Measurements from ENCODE around the gene CDC34. TPM values are rescaled to one million over a fixed set of nuclear protein-coding genes. Genes with fewer than 3 reads are reported as not detected.
A peak's percentile ranks its signal among the peaks of the same experiment; 100 is the strongest.

The CDC34 gene
- total RNA-seq, 8 experiments from 2014 or later, result 40.0 to 116 (median 71.6) TPM

- Histone ChIP-seq H3K27ac (no peak overlapping the region), H3K4me1 (replicated peaks in 1 of 2) (peaks cover 2 to 5% of the 10 kb centered on the region in 2 donors), H3K4me3 (no peak overlapping the region)
- ATAC-seq (replicated peaks in 6 of 8), result peak in 3 of 8 experiments; percentile 5 to 11 (median 11)
- in situ Hi-C loops (cut with MboI; ENCODE audit: low pct_unique_long_range_greater_than_20kb in 2 of 9, low sequenced_read_pairs in 9 of 9, unreplicated experiment in 9 of 9), result no loop called here
- 70 to 100% (median 88%) methylated on average over 2 to 10 of the region's 58 CpGs; no CpG with 5 or more reads in 7 of the 10 experiments for WGBS, 10 experiments
Observed at GRCh38 chr19:518598-519231, 12.8 kb upstream of the CDC34 start.

- in situ Hi-C loops (cut with MboI; ENCODE audit: low pct_unique_long_range_greater_than_20kb in 2 of 9, low sequenced_read_pairs in 9 of 9, unreplicated experiment in 9 of 9), result no loop called here
- no peak for ATAC-seq (replicated peaks in 6 of 8)
- WGBS, 10 experiments, result 100% methylated on average over 3 of the region's 45 CpGs; no CpG with 5 or more reads in 8 of the 10 experiments
- Histone ChIP-seq H3K27ac (no peak overlapping the region), H3K4me3 (no peak overlapping the region), H3K4me1 (replicated peaks in 1 of 2) (peaks cover 6 to 11% of the 10 kb centered on the region in 2 donors)
Observed at GRCh38 chr19:519449-519865, 12.1 kb upstream of the CDC34 start.

GRCh38 chr19:522726-523125, 8.8 kb upstream of the CDC34 start:
- 75 to 100% (median 87%) methylated on average over 2 to 6 of the region's 12 CpGs; no CpG with 5 or more reads in 4 of the 10 experiments for WGBS, 10 experiments
- Histone ChIP-seq H3K27ac (no peak overlapping the region), H3K4me1 (replicated peaks in 1 of 2) (peaks cover 6 to 16% of the 10 kb centered on the region in 2 donors), H3K4me3 (no peak overlapping the region)
- no peak for ATAC-seq (replicated peaks in 6 of 8)
- in situ Hi-C loops (cut with MboI; ENCODE audit: low pct_unique_long_range_greater_than_20kb in 2 of 9, low sequenced_read_pairs in 9 of 9, unreplicated experiment in 9 of 9), result no loop called here

GRCh38 chr19:524062-524674, 7.4 kb upstream of the CDC34 start:
- H3K4me3 ChIP-seq, result no peak overlapping the region
- H3K27ac ChIP-seq, result no peak overlapping the region
- 60% methylated on average over 3 of the region's 29 CpGs; no CpG with 5 or more reads in 9 of the 10 experiments for WGBS, 10 experiments
- ATAC-seq (replicated peaks in 6 of 8), result peak; percentile 4 to 72 (median 45)
- H3K4me1 ChIP-seq (replicated peaks in 1 of 2), result peaks cover 4 to 11% of the 10 kb centered on the region in 2 donors
- in situ Hi-C loops (cut with MboI; ENCODE audit: low pct_unique_long_range_greater_than_20kb in 2 of 9, low sequenced_read_pairs in 9 of 9, unreplicated experiment in 9 of 9), result no loop called here

DNA sequence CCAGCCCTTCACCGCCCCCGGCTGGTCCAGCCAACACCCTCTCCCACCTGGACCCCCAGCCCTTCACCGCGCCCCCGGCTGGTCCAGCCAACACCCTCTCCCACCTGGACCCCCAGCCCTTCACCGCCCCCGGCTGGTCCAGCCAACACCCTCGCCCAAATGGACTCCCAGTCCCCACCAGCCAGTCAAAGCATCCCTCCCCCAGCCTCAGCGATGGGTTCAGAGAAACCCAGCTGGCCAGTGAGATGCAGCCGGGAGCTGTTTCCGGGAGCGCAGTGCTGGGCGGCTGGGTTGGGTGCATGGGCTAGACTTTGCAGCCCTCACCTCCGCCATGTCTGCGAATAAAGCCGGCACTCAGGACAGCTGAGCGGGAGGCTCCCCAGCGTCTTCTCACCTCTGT, 6.5 kb upstream of the CDC34 start:
- Histone ChIP-seq H3K27ac (no peak overlapping the region), H3K4me1 (replicated peaks in 1 of 2) (peaks cover 4 to 11% of the 10 kb centered on the region in 2 donors), H3K4me3 (no peak overlapping the region)
- WGBS, 10 experiments, result no CpG with 5 or more reads among the region's 18 CpGs
- in situ Hi-C loops (cut with MboI; ENCODE audit: low pct_unique_long_range_greater_than_20kb in 2 of 9, low sequenced_read_pairs in 9 of 9, unreplicated experiment in 9 of 9), result no loop called here
- ATAC-seq (replicated peaks in 6 of 8), result no peak

- in situ Hi-C loops (cut with MboI; ENCODE audit: low pct_unique_long_range_greater_than_20kb in 2 of 9, low sequenced_read_pairs in 9 of 9, unreplicated experiment in 9 of 9), result no loop called here
- no peak overlapping the region for H3K27ac ChIP-seq
- 52% methylated on average over 5 of the region's 13 CpGs; no CpG with 5 or more reads in 9 of the 10 experiments for WGBS, 10 experiments
- no peak for ATAC-seq (replicated peaks in 6 of 8)
- peaks cover 7 to 16% of the 10 kb centered on the region in 2 donors for H3K4me1 ChIP-seq (replicated peaks in 1 of 2)
- no peak overlapping the region for H3K4me3 ChIP-seq
Observed at GRCh38 chr19:525857-526419, 5.6 kb upstream of the CDC34 start.

- in situ Hi-C loops (cut with MboI; ENCODE audit: low pct_unique_long_range_greater_than_20kb in 2 of 9, low sequenced_read_pairs in 9 of 9, unreplicated experiment in 9 of 9), result no loop called here
- H3K27ac ChIP-seq, result peak overlapping the region; percentile 91 to 92
- peak overlapping the region; percentile 71 to 83 (median 79) for H3K4me3 ChIP-seq
- WGBS, 10 experiments, result 33 to 100% (median 81%) methylated on average over 1 to 12 of the region's 38 CpGs; no CpG with 5 or more reads in 4 of the 10 experiments
- H3K4me1 ChIP-seq (replicated peaks in 1 of 2), result peaks cover 13 to 17% of the 10 kb centered on the region in 2 donors
- no peak for ATAC-seq (replicated peaks in 6 of 8)
Observed at GRCh38 chr19:530134-531008, 1.2 kb upstream of the CDC34 start.

DNA sequence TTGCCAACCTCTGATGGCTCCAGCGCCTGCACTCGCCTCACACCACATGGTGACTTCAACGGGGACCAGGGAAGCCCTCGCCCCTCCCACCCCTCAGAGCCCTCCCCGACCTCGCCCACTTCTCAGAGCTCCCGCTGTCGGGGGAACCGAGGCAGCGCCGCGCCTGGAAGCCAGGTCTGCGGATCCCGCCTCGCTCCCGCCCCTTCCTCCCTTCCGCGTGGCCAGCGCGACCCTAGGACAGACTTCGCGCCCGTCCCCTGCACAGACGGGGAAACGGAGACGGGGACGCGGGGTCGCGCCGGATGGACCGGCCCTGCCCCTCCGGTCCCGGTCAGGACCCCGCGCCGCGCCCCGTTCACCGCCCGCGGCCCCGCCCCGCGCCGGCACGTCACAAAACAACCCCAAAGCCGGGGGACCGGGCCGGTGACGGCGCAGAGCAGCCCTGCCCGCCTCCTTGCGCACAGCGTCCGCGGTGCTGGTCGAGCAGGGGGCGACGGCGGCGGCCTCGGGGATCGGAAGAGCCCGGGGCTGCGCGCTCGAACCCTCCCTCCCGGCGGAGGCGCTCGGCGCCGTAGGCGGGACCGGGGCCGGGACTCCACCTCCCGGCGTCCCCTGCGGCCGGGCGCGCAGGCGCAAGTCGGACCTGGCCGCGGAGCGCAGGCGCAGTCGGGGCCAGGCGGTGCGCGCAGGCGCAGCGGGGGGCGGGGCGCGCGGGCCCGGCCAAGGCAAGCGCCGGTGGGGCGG, 379 bp upstream of the CDC34 start:
- WGBS, 10 experiments, result 0% methylated on average over 4 of the region's 103 CpGs; no CpG with 5 or more reads in 9 of the 10 experiments
- H3K27ac ChIP-seq, result peak overlapping the region; percentile 91 to 92

GRCh38 chr19:532561-533363, 1.2 kb downstream of the CDC34 start:
- in situ Hi-C loops (cut with MboI; ENCODE audit: low pct_unique_long_range_greater_than_20kb in 2 of 9, low sequenced_read_pairs in 9 of 9, unreplicated experiment in 9 of 9), result no loop called here
- Histone ChIP-seq H3K4me3 (peak overlapping the region; percentile 71 to 83 (median 79)), H3K27ac (peak overlapping the region; percentile 91 to 92), H3K4me1 (replicated peaks in 1 of 2) (peaks cover 13% of the 10 kb centered on the region in 2 donors)
- WGBS, 10 experiments, result 0 to 2% (median 1%) methylated on average over 1 to 21 of the region's 47 CpGs; no CpG with 5 or more reads in 4 of the 10 experiments
- ATAC-seq (replicated peaks in 6 of 8), result peak; percentile 16 to 34 (median 24)

More for the DNA sequence above, 379 bp upstream of the CDC34 start:
- in situ Hi-C loops (cut with MboI; ENCODE audit: low pct_unique_long_range_greater_than_20kb in 2 of 9, low sequenced_read_pairs in 9 of 9, unreplicated experiment in 9 of 9), result no loop called here
- peak; percentile 58 to 85 (median 77) for ATAC-seq (replicated peaks in 6 of 8)
- Histone ChIP-seq H3K4me1 (replicated peaks in 1 of 2) (peaks cover 13 to 14% of the 10 kb centered on the region in 2 donors), H3K4me3 (peak overlapping the region; percentile 71 to 83 (median 79))

DNA sequence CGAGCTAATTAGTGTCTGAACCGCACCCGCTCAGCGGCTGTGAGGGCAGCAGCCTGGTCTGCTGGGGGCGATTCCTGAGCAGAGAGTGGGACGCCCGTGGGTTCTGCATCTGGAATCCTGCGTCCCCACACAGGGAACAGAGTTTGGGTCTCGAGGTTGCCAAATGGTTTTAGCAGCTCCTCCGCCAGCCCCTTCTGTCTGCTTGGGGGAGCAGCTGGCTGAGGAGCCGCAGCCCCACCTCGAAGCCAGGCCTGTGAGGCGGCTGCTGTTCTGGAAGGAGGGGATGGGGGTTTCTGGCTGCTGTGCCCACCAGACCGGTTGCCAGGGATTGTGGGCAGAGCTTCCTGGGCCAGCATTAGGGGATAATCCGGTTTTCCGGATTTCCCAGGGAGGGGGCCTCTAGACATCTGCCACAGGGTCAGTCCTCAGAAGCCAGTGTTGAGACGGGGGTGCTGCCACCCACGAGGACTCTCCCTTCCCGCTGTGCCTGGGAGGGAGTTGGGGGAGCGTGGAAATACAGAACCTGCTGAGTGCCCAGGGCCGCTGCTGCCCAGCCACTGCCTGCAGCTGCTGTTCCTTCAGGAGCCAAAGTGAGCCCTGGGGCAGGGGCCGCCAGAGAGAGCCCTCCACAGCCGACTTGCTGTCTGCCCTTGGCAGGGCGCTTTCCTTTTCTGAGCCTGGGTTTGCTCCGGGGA, 2.0 kb downstream of the CDC34 start:
- 6 to 100% (median 73%) methylated on average over 1 to 6 of the region's 25 CpGs; no CpG with 5 or more reads in 5 of the 10 experiments for WGBS, 10 experiments
- in situ Hi-C loops (cut with MboI; ENCODE audit: low pct_unique_long_range_greater_than_20kb in 2 of 9, low sequenced_read_pairs in 9 of 9, unreplicated experiment in 9 of 9), result no loop called here
- Histone ChIP-seq H3K4me1 (replicated peaks in 1 of 2) (peaks cover 13% of the 10 kb centered on the region in 2 donors), H3K27ac (peak overlapping the region; percentile 91 to 92), H3K4me3 (peak overlapping the region; percentile 71 to 83 (median 79))
- ATAC-seq (replicated peaks in 6 of 8), result no peak

- in situ Hi-C loops (cut with MboI; ENCODE audit: low pct_unique_long_range_greater_than_20kb in 2 of 9, low sequenced_read_pairs in 9 of 9, unreplicated experiment in 9 of 9), result no loop called here
- ATAC-seq (replicated peaks in 6 of 8), result no peak
- WGBS, 10 experiments, result 80 to 92% methylated on average over 1 to 2 of the region's 14 CpGs; no CpG with 5 or more reads in 8 of the 10 experiments
- Histone ChIP-seq H3K4me1 (replicated peaks in 1 of 2) (peaks cover 13% of the 10 kb centered on the region in 2 donors), H3K27ac (no peak overlapping the region), H3K4me3 (peak overlapping the region in 3 of 5 donors; percentile 71 to 83 (median 72))
Observed at GRCh38 chr19:534088-534487, 2.5 kb downstream of the CDC34 start.

Measured in motor neuron (in vitro differentiated cells).